NCI-H1694 (cell line): ENCODE results near the gene EIF4EBP3.
"Not testable (repeated sequence)": the region's sequence is repeated elsewhere in the genome, so short reads cannot be mapped to it uniquely, and the experiment has no call there.

Source experiments
- DNase-seq: peaks from one replicate; lab custom pipeline; 2025; lab: John Stamatoyannopoulos, UW

Gene EIF4EBP3

DNA sequence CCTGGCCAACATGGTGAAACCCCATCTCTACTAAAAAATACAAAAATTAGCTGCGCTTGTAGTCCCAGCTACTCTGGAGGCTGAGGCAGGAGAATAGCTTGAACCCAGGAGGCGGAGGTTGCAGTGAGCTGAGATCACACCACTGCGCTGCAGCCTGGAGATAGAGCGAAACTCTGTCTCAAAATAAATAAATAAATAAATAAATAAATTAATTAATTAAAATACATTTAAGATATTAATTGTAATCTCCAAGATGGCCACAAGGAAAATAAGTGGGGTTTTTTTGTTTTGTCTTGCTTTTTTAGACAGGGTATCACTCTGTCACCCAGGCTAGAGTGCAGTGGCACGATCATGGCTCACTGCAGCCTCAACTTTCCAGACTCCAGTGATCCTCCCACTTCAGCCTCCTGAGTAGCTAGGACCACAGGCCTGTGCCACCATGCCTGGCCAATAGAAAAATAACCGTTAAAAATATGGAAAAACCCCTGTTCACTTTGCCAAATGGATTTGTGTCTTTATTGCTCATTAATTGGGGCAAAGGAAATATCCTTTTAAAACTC lies 31.8 kb downstream of the EIF4EBP3 start:
- not testable (repeated sequence) for DNase-seq

DNA sequence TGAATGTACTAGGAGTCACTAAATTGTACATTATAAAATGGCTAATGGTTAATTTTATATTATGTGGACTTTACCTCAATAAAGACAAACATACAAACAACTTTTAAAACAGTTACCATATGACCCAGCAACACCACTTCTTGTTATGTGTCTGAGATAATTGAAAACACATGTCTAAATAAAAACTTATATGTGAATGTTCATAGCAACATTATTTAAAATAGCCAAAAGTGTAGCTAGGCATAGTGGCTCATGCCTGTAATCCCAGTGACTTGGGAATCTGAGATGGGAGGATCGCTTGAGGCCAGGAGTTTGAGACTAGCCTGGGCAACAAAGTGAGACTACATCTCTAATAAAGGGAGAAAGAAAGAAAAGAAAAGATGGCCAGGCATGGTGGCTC lies 40.0 kb downstream of the EIF4EBP3 start:
- DNase-seq = no peak

DNA sequence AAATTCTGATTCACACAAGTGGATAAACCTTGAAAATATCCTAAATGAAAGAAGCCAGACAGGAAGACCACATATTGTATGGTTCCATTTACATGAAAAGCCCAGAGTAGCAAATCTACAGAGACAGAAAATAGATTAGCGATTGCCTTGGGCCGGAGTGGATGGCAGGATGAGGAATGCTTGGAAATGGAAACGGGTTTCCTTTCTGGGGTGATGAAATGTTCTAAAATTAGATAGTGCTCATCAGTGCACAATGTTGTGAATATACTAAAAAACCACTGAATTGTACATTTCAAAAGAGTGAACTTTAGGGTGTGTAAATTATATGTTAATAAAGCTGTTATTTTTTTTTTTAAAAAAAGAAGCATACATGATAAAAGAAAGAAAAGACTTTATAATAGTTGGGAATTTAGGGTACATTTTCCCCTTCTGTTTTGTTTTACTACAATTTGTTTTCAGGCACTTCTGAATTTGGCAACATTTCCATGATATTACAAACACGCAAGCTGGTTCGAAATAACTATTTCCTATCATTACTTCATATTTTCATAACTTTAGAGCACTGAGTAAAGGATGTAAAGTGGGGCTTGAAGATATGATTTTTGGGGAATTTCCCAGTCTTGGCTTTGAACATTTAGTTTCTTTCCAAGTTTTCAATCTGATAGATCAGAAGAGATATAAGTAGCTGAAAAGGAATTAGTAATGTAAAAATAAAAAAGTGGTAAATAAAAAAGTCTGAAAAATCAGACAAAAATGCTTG lies 41.0 kb downstream of the EIF4EBP3 start:
- DNase-seq = no peak

DNA sequence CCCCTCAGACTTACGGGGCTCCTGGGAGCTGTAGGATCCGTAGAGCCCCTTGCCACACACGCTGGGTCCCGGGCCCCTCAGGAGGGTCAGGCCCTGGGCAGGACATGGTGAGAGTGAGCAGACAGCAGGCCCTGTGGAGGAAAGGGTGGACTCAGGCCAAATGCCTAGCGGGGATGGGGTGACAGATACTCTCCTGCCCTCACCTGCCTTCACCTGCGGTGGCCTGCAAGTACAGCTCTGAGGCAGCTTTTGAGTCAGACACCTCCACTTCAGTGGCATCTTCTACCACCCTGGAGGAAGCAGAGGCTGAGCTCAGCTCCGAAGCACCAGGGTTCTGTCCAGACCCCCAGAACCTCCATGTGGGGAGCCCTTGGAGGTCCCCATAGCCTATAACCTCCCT lies 43.4 kb downstream of the EIF4EBP3 start:
- no peak for DNase-seq

DNA sequence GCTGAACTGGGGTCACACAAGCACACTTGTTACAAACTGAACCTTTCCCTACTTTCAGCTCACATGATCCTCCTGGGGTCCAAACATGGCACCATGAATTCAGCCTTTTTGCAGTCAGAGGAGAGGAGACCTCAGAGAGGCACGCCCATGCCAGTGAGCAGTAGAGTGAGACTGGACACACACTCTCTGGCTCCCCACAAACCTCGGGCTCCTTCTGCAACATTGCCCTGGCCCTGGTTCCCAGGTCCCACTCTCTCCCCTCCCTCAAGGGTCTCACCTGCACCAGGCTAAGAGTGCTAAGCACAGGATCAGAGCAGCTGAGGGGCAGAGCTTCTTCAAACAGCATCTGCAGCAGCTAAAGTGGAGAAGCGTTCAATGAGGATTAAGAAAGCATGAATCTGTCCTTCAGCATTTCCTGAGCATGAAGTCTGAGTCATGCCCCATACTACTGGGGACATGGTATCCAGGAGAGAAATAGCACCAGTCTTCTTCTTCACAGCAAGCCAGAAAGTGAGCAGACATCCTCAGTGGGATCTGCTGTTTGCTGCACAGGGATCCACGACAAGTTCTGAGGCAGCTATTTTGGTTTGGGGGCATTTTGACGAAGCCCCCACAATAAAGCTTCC lies 44.4 kb downstream of the EIF4EBP3 start:
- DNase-seq = no peak

DNA sequence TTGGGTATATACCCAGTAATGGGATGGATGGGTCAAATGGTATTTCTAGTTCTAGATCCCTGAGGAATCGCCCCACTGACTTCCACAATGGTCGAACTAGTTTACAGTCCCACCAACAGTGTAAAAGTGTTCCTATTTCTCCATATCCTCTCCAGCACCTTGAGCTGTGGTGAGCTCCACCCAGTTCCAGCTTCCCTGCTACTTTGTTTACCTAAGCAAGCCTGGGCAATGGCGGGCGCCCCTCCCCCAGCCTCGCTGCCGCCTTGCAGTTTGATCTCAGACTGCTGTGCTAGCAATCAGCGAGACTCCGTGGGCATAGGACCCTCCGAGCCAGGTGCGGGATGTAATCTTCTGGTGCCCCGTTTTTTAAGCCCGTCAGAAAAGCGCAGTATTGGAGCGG lies 45.6 kb downstream of the EIF4EBP3 start:
- DNase-seq = not testable (repeated sequence)

DNA sequence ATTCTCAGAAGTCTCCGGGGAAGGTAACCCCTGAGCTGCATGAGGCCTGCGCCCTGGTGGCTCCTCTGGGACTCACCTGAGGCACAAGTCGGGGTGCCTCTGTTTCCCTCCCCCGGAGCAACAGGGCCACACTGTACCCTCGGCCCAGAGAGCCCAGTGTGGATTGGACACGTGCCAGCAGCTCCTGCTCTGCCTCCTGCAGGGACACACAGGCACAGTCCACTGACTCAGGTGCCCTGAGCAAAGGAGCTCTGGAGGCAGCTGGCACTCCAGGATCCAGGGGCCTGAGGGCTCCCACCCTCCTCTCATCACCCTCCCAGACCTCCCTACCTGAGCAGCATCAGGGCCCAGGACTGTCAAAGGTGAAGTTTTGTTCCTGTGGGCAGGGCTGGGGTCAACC lies 46.7 kb downstream of the EIF4EBP3 start:
- DNase-seq = no peak

DNA sequence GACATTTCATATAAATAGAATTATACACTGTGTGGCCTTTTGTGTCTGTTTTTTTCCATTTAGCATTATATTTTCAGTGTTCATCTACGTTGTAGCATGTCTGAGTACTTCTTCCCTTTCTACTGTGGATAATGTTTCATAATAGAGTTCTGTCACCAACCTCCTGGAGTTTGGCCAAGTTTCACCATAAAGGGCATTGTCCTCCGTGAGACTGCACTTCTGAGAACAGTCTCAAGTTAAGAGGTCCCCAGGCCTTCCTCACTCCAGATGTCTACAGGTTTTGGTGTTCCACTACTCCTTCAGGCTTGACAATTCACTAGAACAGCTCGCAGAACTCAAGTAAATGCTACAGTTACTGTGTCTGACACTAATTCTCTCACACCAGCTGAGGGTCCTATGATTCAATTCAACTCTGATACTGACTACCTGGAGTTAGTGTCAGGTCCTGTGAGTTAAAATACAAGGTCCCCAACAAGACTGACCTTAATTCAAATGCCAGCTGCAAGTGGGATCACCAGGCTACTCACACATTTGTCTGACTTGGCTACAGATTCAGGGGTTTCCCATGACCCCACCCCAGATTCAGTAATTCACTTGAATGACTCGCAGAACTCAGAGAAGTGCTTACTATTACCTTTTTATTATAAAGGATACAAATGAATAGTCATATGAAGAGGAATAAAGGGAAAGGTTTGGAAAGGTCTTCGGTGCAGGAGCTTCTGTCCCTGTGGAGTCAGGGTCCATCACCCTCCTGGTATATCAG lies 48.3 kb downstream of the EIF4EBP3 start:
- no peak for DNase-seq

DNA sequence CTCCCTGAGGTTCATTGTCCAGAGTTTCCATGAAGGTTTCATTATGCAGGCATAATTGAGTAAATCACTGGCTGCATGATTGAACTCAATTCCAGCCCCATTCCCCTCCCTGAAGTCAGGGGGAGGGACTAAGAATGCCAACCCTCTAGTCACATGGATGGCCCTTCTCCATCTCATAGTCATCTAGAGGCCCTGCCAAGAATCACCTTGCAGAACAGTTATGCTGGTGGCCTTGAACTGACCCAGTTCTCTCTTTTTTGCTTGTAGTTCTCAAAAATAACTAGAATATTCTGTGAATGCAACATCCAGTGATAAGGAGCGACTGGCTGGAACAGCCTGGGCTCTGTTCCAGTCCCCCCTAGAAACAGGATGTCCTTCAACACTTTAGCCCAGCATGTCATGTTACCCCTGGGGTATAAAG lies 48.9 kb downstream of the EIF4EBP3 start:
- no peak for DNase-seq

DNA sequence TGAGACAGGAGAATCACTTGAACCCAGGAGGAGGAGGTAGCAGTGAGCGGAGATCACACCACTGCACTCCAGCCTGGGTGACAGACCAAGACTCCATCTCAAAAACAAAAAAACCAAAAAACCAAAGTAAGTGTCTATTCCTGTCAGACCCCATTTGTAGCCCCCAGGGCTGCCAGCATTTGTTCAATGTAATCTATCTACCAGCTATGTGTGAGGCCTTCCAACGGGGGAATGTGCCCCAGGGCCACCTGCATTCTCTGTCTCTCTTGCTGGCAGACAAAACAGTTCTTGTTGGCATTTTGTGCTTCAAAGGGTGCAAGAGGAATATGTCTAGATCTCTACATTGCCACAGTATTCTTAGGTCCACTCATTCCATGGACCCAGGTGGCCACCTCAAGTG lies 51.4 kb downstream of the EIF4EBP3 start:
- no peak for DNase-seq
